OCI-LY7 (cell line): Measurements from ENCODE around the gene IL37. TPM values are rescaled to one million over a fixed set of nuclear protein-coding genes. Genes with fewer than 3 reads are reported as not detected.

ENCODE experiments used
- BruUV-seq: library from RNA; stranded (reverse); fragments of 400-500 nt; replicated peaks from 2 replicates; lab custom pipeline; 2021; lab: Mats Ljungman, UMichigan
- CTCF ChIA-PET: fragments of 300-600 bp; sonication (Branson Sonifier 250); formaldehyde crosslinking; loops from one replicate; lab custom pipeline; 2022; ENCODE audit warnings: antibody characterized with exemption; ENCODE audit not compliant: unreplicated experiment; lab: Charles Lee
- POLR2A ChIA-PET: fragments of 300-600 bp; sonication (Branson Sonifier 250); formaldehyde crosslinking; loops from one replicate; lab custom pipeline; 2022; ENCODE audit warnings: antibody characterized with exemption; lab: Charles Lee
- DNase-seq: peaks from one replicate; pipeline ENCODE4 v3.0.0-alpha.2; 2015; ENCODE audit warnings: low spot score
- H2AFZ ChIP-seq: fragments of 200-600 bp; sonication (generic), shearing (Covaris generic); 2 replicates; pipeline ENCODE4 v1.6.1; 2014; ENCODE audit warnings: mild to moderate bottlenecking, antibody characterized with exemption, low read length, moderate library complexity
- H3K27ac ChIP-seq: fragments of 200-600 bp; sonication (generic); 2 replicates; pipeline ENCODE4 v1.5.1; 2014; ENCODE audit warnings: mixed run types, low read depth, mild to moderate bottlenecking, moderate library complexity, low read length, inconsistent platforms; ENCODE audit not compliant: poor library complexity, severe bottlenecking
- H3K36me3 ChIP-seq: fragments of 200-600 bp; sonication (generic); 2 replicates; pipeline ENCODE4 v1.6.1; 2014; ENCODE audit warnings: mild to moderate bottlenecking, antibody characterized with exemption, low read length, moderate library complexity, mixed read lengths; ENCODE audit not compliant: insufficient read depth
- H3K4me1 ChIP-seq: fragments of 200-600 bp; sonication (generic); 2 replicates; pipeline ENCODE4 v1.5.1; 2014; ENCODE audit warnings: mild to moderate bottlenecking, low read length; ENCODE audit not compliant: insufficient read depth, poor library complexity, severe bottlenecking
- H3K4me2 ChIP-seq: fragments of 200-600 bp; sonication (generic); 2 replicates; pipeline ENCODE4 v1.6.1; 2014; ENCODE audit warnings: mild to moderate bottlenecking, low read length
- H3K4me3 ChIP-seq: fragments of 200-600 bp; sonication (generic); 2 replicates; pipeline ENCODE4 v1.5.1; 2014; ENCODE audit warnings: mild to moderate bottlenecking, low read depth, low read length; ENCODE audit not compliant: poor library complexity, severe bottlenecking
- H3K79me2 ChIP-seq: fragments of 200-600 bp; sonication (generic); 2 replicates; pipeline ENCODE4 v1.6.1; 2016; ENCODE audit warnings: low read depth, mild to moderate bottlenecking, low read length, moderate library complexity, mixed read lengths; ENCODE audit not compliant: insufficient read depth
- H3K9me2 ChIP-seq: fragments of 200-600 bp; sonication (generic); 2 replicates; pipeline ENCODE4 v1.6.1; 2016; ENCODE audit warnings: mild to moderate bottlenecking, low read length, mixed read lengths; ENCODE audit not compliant: insufficient read depth
- H3K9me3 ChIP-seq: fragments of 200-600 bp; sonication (generic); 2 replicates; pipeline ENCODE4 v1.6.1; 2014; ENCODE audit warnings: mild to moderate bottlenecking, mixed run types, low read length, mixed read lengths
- H4K20me1 ChIP-seq: fragments of 200-600 bp; sonication (generic); 2 replicates; pipeline ENCODE4 v1.6.1; 2014; ENCODE audit warnings: mild to moderate bottlenecking, antibody characterized with exemption, low read length, moderate library complexity, mixed read lengths; ENCODE audit not compliant: insufficient read depth
- EZH2phosphoT487 ChIP-seq: fragments of 200-600 bp; sonication (generic); IDR thresholded peaks from 2 replicates; pipeline ENCODE4 v1.6.1; 2018; ENCODE audit warnings: low read depth, borderline replicate concordance, mild to moderate bottlenecking, mixed run types, antibody characterized with exemption, low read length, moderate library complexity, mixed read lengths
- intact Hi-C: fragments of 100-400 bp; cut with micrococcal nuclease; formaldehyde crosslinking; loops from one replicate; pipeline ENCODE4 v1.10.0; 2022; ENCODE audit not compliant: unreplicated experiment
- total RNA-seq, 2 experiments: library from RNA; depleted of rRNA in 1 of 2; stranded (reverse); fragments of >200 nt in 1 of 2; shearing (Covaris generic) in 1 of 2; gene quantifications; 2 replicates each; pipeline ENCODE4 v1.2.3, GENCODE V29; 2014 to 2022
- TF ChIP-seq, protein P1 (sequence below): fragments of 200-600 bp; sonication (generic); conservative IDR thresholded peaks from 2 replicates; pipeline ENCODE4 v1.5.1; 2014; ENCODE audit warnings: mild to moderate bottlenecking, antibody characterized with exemption, low read length, moderate library complexity, mixed read lengths

The IL37 gene
- total RNA-seq, 2 experiments from 2014 or later, result not detected

DNA sequence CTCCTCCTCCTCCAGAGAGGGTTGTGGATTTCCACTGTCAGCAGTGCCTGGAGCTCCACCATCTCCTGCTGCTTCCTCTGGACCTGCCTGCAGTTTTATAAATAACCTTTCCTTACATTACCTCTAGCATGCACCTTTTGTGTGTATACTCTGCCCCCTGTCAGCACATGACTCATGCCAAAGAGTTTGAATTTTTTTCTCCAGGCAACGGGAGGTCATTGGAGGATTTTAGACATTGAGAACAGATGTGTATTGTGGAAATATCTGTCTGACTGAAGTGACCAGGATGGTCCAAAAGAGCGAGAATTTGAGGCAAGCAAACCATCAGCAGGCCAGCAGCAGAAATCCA is 31.7 kb downstream of the IL37 start:
- Histone ChIP-seq H3K4me2 (no peak overlapping the region), H2AFZ (no peak overlapping the region), H3K4me3 (no peak overlapping the region), H4K20me1 (no peaks in the 10 kb centered on the region), H3K79me2 (no peaks in the 10 kb centered on the region), H3K4me1 (no peaks in the 10 kb centered on the region), H3K27ac (no peak overlapping the region), H3K9me2 (no peaks in the 10 kb centered on the region), H3K36me3 (no peaks in the 10 kb centered on the region), H3K9me3 (0 out of 2 replicates have a peak, but pooled peaks cover 7% of the 10 kb centered on the region)
- BruUV-seq, result no TSS peak
- intact Hi-C loops, result no loop called here
- ChIA-PET POLR2A (interaction anchor here (0.6 kb wide), 1 partner anchor 25 kb away, joined by 6 read pairs; no protein-coding TSS in a partner anchor), CTCF (no interaction called here)
- TF ChIP-seq EZH2phosphoT487, result no peak
- TF ChIP-seq, protein P1, sequence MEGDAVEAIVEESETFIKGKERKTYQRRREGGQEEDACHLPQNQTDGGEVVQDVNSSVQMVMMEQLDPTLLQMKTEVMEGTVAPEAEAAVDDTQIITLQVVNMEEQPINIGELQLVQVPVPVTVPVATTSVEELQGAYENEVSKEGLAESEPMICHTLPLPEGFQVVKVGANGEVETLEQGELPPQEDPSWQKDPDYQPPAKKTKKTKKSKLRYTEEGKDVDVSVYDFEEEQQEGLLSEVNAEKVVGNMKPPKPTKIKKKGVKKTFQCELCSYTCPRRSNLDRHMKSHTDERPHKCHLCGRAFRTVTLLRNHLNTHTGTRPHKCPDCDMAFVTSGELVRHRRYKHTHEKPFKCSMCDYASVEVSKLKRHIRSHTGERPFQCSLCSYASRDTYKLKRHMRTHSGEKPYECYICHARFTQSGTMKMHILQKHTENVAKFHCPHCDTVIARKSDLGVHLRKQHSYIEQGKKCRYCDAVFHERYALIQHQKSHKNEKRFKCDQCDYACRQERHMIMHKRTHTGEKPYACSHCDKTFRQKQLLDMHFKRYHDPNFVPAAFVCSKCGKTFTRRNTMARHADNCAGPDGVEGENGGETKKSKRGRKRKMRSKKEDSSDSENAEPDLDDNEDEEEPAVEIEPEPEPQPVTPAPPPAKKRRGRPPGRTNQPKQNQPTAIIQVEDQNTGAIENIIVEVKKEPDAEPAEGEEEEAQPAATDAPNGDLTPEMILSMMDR, result no peak
- no peak for DNase-seq

DNA sequence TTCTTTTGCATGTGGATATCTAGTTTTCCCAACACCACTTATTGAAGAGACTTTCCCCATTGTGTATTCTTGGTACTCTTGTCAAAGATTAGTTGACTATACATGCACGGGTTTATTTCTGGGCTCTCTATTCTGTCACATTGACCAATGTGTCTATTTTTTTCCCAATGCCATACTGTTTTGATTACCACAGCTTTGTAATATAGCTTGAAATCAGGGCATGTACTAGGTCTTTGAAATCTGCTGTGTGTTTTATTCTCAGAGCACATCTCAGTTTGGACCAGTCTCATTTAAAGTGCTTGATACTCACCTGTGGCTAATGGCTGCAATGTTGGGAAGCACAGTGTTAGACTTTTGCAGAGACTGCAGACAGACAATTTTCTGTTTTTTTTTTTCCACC is 34.0 kb downstream of the IL37 start:
- POLR2A ChIA-PET, result no interaction called here
- no TSS peak for BruUV-seq
- no peak overlapping the region for H3K27ac ChIP-seq
- no peaks in the 10 kb centered on the region for H3K36me3 ChIP-seq
- H3K4me3 ChIP-seq, result no peak overlapping the region
- H3K4me1 ChIP-seq, result no peaks in the 10 kb centered on the region
- intact Hi-C loops, result no loop called here
- TF ChIP-seq, protein P1, result no peak
- TF ChIP-seq EZH2phosphoT487, result no peak
- no peak overlapping the region for H2AFZ ChIP-seq
- H3K9me3 ChIP-seq, result 0 out of 2 replicates have a peak, but pooled peaks cover 7% of the 10 kb centered on the region
- no peak for DNase-seq
- no peaks in the 10 kb centered on the region for H3K9me2 ChIP-seq
- H3K4me2 ChIP-seq, result no peak overlapping the region
- H4K20me1 ChIP-seq, result no peaks in the 10 kb centered on the region
- no peaks in the 10 kb centered on the region for H3K79me2 ChIP-seq
- CTCF ChIA-PET, result no interaction called here

DNA sequence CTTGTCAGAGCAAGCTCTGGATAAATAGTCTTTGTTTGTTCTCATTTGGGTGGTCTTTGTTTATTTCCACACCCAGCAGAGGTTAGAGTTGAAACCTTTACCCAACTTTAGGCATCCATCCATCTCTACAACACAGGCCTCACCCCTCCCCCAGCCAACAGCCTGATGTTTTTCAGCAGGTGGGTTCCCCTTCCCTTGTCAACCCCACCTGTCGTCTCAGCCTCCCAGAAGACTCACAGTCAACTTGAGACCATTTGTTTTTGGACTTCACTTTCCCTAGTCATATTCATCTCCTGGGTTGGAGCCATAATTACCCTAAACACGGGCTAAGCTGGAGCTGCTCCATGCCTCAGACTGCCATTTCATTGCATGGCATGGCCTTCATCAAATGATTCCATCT is 35.1 kb downstream of the IL37 start:
- Histone ChIP-seq H3K79me2 (no peaks in the 10 kb centered on the region), H2AFZ (no peak overlapping the region), H3K4me2 (no peak overlapping the region), H3K4me1 (no peaks in the 10 kb centered on the region), H3K9me3 (0 out of 2 replicates have a peak, but pooled peaks cover 7% of the 10 kb centered on the region), H3K36me3 (no peaks in the 10 kb centered on the region), H3K9me2 (no peaks in the 10 kb centered on the region), H4K20me1 (no peaks in the 10 kb centered on the region), H3K4me3 (no peak overlapping the region), H3K27ac (no peak overlapping the region)
- no peak for DNase-seq
- intact Hi-C loops, result no loop called here
- no TSS peak for BruUV-seq
- CTCF ChIA-PET, result interaction anchor here (0.6 kb wide), 1 partner anchor 340 kb away, joined by 3 read pairs; no protein-coding TSS in a partner anchor
- TF ChIP-seq EZH2phosphoT487, result no peak
- TF ChIP-seq, protein P1, result no peak
- POLR2A ChIA-PET, result no interaction called here
